ENCODE results near the gene DNAJB6. TPM values are rescaled to one million over a fixed set of nuclear protein-coding genes. Genes with fewer than 3 reads are reported as not detected.

Gene DNAJB6
- total RNA-seq, 1 experiment from 2014 or later = 108 TPM

DNA sequence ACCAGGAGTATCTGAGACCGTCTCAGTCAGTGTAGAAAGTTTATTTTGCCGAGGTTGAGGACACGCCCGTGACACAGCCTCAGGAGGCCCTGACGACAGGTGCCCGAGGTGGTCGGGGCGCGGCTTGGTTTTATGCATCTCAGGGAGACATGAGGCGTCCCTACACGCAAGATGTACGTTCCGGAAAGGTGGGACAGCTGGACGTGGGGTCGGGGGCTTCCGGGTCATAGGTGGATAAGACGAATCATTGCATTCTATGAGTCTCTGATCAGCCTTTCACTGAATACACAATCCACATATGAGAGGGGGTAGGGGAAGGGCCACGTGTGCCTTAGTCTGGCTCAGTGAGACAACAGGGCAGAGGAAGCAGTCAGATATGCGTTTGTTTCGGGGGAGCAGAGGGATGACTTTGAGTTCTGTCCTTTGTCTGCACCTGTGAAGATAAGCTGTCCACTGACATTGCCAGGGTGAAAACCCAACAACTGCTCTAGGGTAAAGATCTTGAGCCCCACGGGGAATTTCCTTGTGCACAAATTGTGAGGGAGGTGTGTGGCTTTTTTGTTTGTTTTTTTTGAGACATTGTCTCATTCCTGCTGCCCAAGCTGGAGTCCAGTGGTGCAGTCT is 66.2 kb downstream of the DNAJB6 start:
- intact Hi-C loops (cut with micrococcal nuclease; ENCODE audit: unreplicated experiment) = no loop called here
- TF ChIP-seq, protein P1, sequence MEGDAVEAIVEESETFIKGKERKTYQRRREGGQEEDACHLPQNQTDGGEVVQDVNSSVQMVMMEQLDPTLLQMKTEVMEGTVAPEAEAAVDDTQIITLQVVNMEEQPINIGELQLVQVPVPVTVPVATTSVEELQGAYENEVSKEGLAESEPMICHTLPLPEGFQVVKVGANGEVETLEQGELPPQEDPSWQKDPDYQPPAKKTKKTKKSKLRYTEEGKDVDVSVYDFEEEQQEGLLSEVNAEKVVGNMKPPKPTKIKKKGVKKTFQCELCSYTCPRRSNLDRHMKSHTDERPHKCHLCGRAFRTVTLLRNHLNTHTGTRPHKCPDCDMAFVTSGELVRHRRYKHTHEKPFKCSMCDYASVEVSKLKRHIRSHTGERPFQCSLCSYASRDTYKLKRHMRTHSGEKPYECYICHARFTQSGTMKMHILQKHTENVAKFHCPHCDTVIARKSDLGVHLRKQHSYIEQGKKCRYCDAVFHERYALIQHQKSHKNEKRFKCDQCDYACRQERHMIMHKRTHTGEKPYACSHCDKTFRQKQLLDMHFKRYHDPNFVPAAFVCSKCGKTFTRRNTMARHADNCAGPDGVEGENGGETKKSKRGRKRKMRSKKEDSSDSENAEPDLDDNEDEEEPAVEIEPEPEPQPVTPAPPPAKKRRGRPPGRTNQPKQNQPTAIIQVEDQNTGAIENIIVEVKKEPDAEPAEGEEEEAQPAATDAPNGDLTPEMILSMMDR (IDR thresholded peaks at IDR 0.05; ENCODE audit: insufficient read depth in 1 of 2, low read depth in 1 of 2, low read length in 1 of 2, severe bottlenecking in 1 of 2, unreplicated experiment in 1 of 2) = no peak
- Histone ChIP-seq H3K36me3 (ENCODE audit: control insufficient read depth, insufficient read depth, low read length) (peaks cover 2% of the 10 kb centered on the region; the same call in 1 of the 2 replicates), H3K4me1 (peaks cover 7% of the 10 kb centered on the region), H3K4me3 (ENCODE audit: low read depth, low read length) (no peak overlapping the region), H3K27me3 (replicated peaks; ENCODE audit: control insufficient read depth, insufficient read depth, low read length) (no peaks in the 10 kb centered on the region), H3K9me3 (no peaks in the 10 kb centered on the region)
- H3K4me3 Mint-ChIP-seq (ENCODE audit: unreplicated experiment) = no peak overlapping the region
- BruUV-seq (replicated peaks) = no TSS peak
- peaks cover 75% of the 10 kb centered on the region for H3K36me3 Mint-ChIP-seq (ENCODE audit: insufficient read depth, unreplicated experiment)
- no peaks in the 10 kb centered on the region for H3K9me3 Mint-ChIP-seq (ENCODE audit: unreplicated experiment)
- no peak overlapping the region for H3K27ac Mint-ChIP-seq (ENCODE audit: unreplicated experiment)
- H3K4me1 Mint-ChIP-seq (ENCODE audit: low read depth, unreplicated experiment) = peaks cover 10% of the 10 kb centered on the region
- no peak for DNase-seq
- CTCF ChIA-PET = no interaction called here
- POLR2A ChIA-PET = no interaction called here
- H3K27me3 Mint-ChIP-seq (ENCODE audit: insufficient read depth, unreplicated experiment) = no peaks in the 10 kb centered on the region

DNA sequence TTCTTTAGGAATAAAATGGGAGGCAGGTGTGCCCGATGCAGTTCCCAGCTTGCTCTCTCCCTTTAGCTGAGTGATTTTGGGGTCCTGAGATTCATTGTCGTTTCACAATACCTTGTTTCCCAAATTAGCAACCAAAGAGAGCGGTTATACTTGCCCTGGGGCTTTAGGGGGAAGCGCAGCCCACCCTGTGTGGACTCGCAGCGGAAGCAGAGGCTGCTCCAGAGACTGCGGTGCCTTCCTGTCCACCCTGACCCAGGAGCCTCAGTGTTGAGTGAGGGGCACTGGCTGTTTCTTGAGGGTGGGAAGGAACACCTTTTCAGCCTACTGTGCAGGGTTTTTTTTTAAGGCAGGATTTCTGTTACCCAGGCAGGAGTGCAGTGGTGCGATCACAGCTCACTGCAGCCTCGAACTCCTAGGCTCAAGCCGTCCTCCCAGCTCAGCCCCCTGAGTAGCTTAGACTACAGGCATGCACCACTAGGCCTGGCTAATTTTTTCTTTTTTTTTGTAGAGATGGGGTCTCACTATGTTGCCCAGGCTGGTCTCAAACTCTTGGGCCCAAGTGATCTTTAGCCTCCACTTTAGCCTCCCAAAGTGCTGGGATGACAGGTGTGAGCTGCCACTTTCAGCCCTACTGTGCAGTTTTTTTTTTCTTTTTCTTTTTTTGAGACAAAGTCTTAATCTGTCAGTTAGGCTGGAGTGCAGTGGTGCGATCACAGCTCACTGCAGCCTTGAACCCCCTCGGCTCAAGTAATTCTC is 67.0 kb downstream of the DNAJB6 start:
- no peak overlapping the region for H3K4me3 ChIP-seq (ENCODE audit: low read depth, low read length)
- POLR2A ChIA-PET = no interaction called here
- no peak for DNase-seq
- Mint-ChIP-seq H3K27me3 (ENCODE audit: insufficient read depth, unreplicated experiment) (no peaks in the 10 kb centered on the region), H3K36me3 (ENCODE audit: insufficient read depth, unreplicated experiment) (peaks cover 69% of the 10 kb centered on the region), H3K9me3 (ENCODE audit: unreplicated experiment) (no peaks in the 10 kb centered on the region), H3K4me3 (ENCODE audit: unreplicated experiment) (no peak overlapping the region), H3K4me1 (ENCODE audit: low read depth, unreplicated experiment) (peaks cover 7% of the 10 kb centered on the region), H3K27ac (ENCODE audit: unreplicated experiment) (no peak overlapping the region)
- peaks cover 2% of the 10 kb centered on the region; the same call in 1 of the 2 replicates for H3K36me3 ChIP-seq (ENCODE audit: control insufficient read depth, insufficient read depth, low read length)
- intact Hi-C loops (cut with micrococcal nuclease; ENCODE audit: unreplicated experiment) = no loop called here
- BruUV-seq (replicated peaks) = no TSS peak
- no peaks in the 10 kb centered on the region; the same call in 1 of the 2 replicates for H3K4me1 ChIP-seq
- CTCF ChIA-PET = no interaction called here
- no peaks in the 10 kb centered on the region for H3K9me3 ChIP-seq
- TF ChIP-seq, protein P1 (IDR thresholded peaks at IDR 0.05; ENCODE audit: insufficient read depth in 1 of 2, low read depth in 1 of 2, low read length in 1 of 2, severe bottlenecking in 1 of 2, unreplicated experiment in 1 of 2) = no peak
- no peaks in the 10 kb centered on the region for H3K27me3 ChIP-seq (replicated peaks; ENCODE audit: control insufficient read depth, insufficient read depth, low read length)

DNA sequence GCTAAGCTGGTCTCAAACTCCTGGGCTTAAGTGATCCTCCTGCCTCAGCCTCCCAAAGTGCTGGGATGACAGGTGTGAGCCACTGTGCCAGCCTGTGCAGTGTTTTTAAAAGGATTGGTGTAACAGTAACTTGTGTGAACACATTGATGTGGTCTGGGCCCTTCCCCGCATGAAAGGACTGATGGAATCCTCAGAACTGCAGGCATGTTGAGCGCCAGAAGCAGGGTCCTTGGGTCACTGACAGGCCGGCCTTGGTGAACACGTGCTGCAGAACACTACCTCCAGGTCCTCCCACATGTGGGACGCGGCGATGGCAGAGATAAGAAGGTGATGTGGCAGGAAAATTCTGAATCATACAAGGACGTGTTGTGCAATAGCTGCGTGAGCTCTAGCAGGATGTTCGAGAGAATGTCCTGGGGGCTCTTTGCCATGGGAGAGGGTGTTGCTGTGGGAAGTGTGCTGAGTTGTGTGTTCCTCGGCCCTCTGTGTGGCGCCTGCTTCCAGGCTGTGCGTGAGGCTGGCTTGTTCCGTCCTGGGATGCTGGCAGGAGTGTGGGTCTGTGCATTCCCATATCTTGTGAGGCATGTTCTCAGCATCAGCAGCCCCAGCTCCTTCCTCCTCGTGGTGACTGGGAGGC is 68.2 kb downstream of the DNAJB6 start:
- H3K9me3 ChIP-seq = no peaks in the 10 kb centered on the region
- no peaks in the 10 kb centered on the region for H3K27me3 Mint-ChIP-seq (ENCODE audit: insufficient read depth, unreplicated experiment)
- H3K4me3 Mint-ChIP-seq (ENCODE audit: unreplicated experiment) = no peak overlapping the region
- POLR2A ChIA-PET = no interaction called here
- no peak for DNase-seq
- CTCF ChIA-PET = no interaction called here
- H3K4me3 ChIP-seq (ENCODE audit: low read depth, low read length) = no peak overlapping the region
- H3K36me3 Mint-ChIP-seq (ENCODE audit: insufficient read depth, unreplicated experiment) = peaks cover 61% of the 10 kb centered on the region
- intact Hi-C loops (cut with micrococcal nuclease; ENCODE audit: unreplicated experiment) = no loop called here
- TF ChIP-seq, protein P1 (IDR thresholded peaks at IDR 0.05; ENCODE audit: insufficient read depth in 1 of 2, low read depth in 1 of 2, low read length in 1 of 2, severe bottlenecking in 1 of 2, unreplicated experiment in 1 of 2) = no peak
- H3K4me1 ChIP-seq = no peaks in the 10 kb centered on the region; the same call in 1 of the 2 replicates
- BruUV-seq (replicated peaks) = no TSS peak
- H3K36me3 ChIP-seq (ENCODE audit: control insufficient read depth, insufficient read depth, low read length) = no peaks in the 10 kb centered on the region
- no peaks in the 10 kb centered on the region for H3K27me3 ChIP-seq (replicated peaks; ENCODE audit: control insufficient read depth, insufficient read depth, low read length)
- H3K27ac Mint-ChIP-seq (ENCODE audit: unreplicated experiment) = no peak overlapping the region
- H3K4me1 Mint-ChIP-seq (ENCODE audit: low read depth, unreplicated experiment) = peaks cover 7% of the 10 kb centered on the region
- H3K9me3 Mint-ChIP-seq (ENCODE audit: unreplicated experiment) = no peaks in the 10 kb centered on the region

All from Caco-2 (cell line).